WTC11 (cell line): ENCODE measurements around the gene GRIN2A. TPM values are rescaled to one million over a fixed set of nuclear protein-coding genes. Genes with fewer than 3 reads are reported as not detected.

Experiments used
- ATAC-seq: fragments of 200-7000 bp; cut with Tn5 transposase; 2 replicates; pipeline ENCODE4 v1.10.0; 2021; ENCODE audit warnings: mild to moderate bottlenecking, moderate library complexity
- CTCF ChIA-PET: fragments of 300-600 bp; sonication (Branson Sonifier 250); formaldehyde crosslinking; loops from one replicate; lab custom pipeline; 2021; ENCODE audit warnings: antibody characterized with exemption; lab: Charles Lee
- POLR2A ChIA-PET: fragments of 350-600 bp; sonication (Branson Sonifier 250); formaldehyde crosslinking; loops from one replicate; lab custom pipeline; 2021; ENCODE audit warnings: antibody characterized with exemption; lab: Charles Lee
- DNase-seq: peaks from one replicate; pipeline ENCODE4 v3.0.0; 2021; ENCODE audit warnings: low spot score
- H3K27ac Mint-ChIP-seq: 2 replicates; pipeline ENCODE4 v1.8.0; 2021; ENCODE audit warnings: mixed read lengths
- H3K27me3 Mint-ChIP-seq: 2 replicates; pipeline ENCODE4 v1.8.0; 2021; ENCODE audit warnings: low read depth, mild to moderate bottlenecking, moderate library complexity, mixed read lengths
- H3K36me3 Mint-ChIP-seq: 2 replicates; pipeline ENCODE4 v1.8.0; 2021; ENCODE audit warnings: mixed read lengths
- H3K4me1 Mint-ChIP-seq: 2 replicates; pipeline ENCODE4 v1.8.0; 2022; ENCODE audit warnings: mixed read lengths
- H3K4me3 Mint-ChIP-seq: 2 replicates; pipeline ENCODE4 v1.8.0; 2021; ENCODE audit warnings: mild to moderate bottlenecking, moderate library complexity, mixed read lengths
- H3K9me3 Mint-ChIP-seq: 2 replicates; pipeline ENCODE4 v1.8.0; 2021; ENCODE audit warnings: mixed read lengths
- CBFB ChIP-seq: sonication (generic); formaldehyde crosslinking; IDR thresholded peaks from 2 replicates; pipeline ENCODE4 v1.8.1; 2022; ENCODE audit warnings: mild to moderate bottlenecking, low read depth, missing genetic modification reagents
- ETV6 ChIP-seq: sonication (generic); formaldehyde crosslinking; IDR thresholded peaks from 2 replicates; pipeline ENCODE4 v1.8.1; 2022; ENCODE audit warnings: mild to moderate bottlenecking, missing genetic modification reagents
- FOXP1 ChIP-seq: sonication (generic); formaldehyde crosslinking; IDR thresholded peaks from 2 replicates; pipeline ENCODE4 v1.8.0; 2022; ENCODE audit warnings: missing genetic modification reagents, mild to moderate bottlenecking, moderate library complexity, borderline replicate concordance
- GTF2I ChIP-seq: fragments of 250-450 bp; sonication (Bioruptor Pico); conservative IDR thresholded peaks from 2 replicates; pipeline ENCODE4 v1.4.0; 2021; ENCODE audit warnings: mild to moderate bottlenecking
- IRF2 ChIP-seq: sonication (generic); formaldehyde crosslinking; IDR thresholded peaks from 2 replicates; pipeline ENCODE4 v1.8.0; 2022; ENCODE audit warnings: low read depth, missing genetic modification reagents, borderline replicate concordance
- KAT7 ChIP-seq: sonication (generic); formaldehyde crosslinking; IDR thresholded peaks from 2 replicates; pipeline ENCODE4 v1.8.1; 2023; ENCODE audit warnings: missing genetic modification reagents, mild to moderate bottlenecking, borderline replicate concordance
- MXD4 ChIP-seq: fragments of 250-450 bp; sonication (Bioruptor Pico); IDR thresholded peaks from 2 replicates; pipeline ENCODE4 v1.8.0; 2021; ENCODE audit warnings: mild to moderate bottlenecking, moderate library complexity, borderline replicate concordance
- PRRX2 ChIP-seq: fragments of 250-450 bp; sonication (Bioruptor Pico); IDR thresholded peaks from 2 replicates; pipeline ENCODE4 v1.8.0; 2021; ENCODE audit warnings: mild to moderate bottlenecking
- SMAD3 ChIP-seq: sonication (generic); formaldehyde crosslinking; IDR thresholded peaks from 2 replicates; pipeline ENCODE4 v1.8.0; 2022; ENCODE audit warnings: missing genetic modification reagents, mild to moderate bottlenecking, borderline replicate concordance
- TCF7 ChIP-seq: sonication (generic); formaldehyde crosslinking; IDR thresholded peaks from 2 replicates; pipeline ENCODE4 v1.8.0; 2022; ENCODE audit warnings: mild to moderate bottlenecking, low read depth, missing genetic modification reagents, moderate library complexity
- ZNF232 ChIP-seq: sonication (generic); formaldehyde crosslinking; IDR thresholded peaks from 2 replicates; pipeline ENCODE4 v1.8.0; 2022; ENCODE audit warnings: mild to moderate bottlenecking, missing genetic modification reagents
- ZNF263 ChIP-seq: sonication (generic); formaldehyde crosslinking; IDR thresholded peaks from 2 replicates; pipeline ENCODE4 v1.8.1; 2022; ENCODE audit warnings: low read depth, mild to moderate bottlenecking, moderate library complexity, missing genetic modification reagents
- ZNF396 ChIP-seq: fragments of 250-450 bp; sonication (Bioruptor Pico); IDR thresholded peaks from 2 replicates; pipeline ENCODE4 v1.8.0; 2021; ENCODE audit warnings: mild to moderate bottlenecking, moderate library complexity, borderline replicate concordance
- total RNA-seq: library from RNA; stranded (reverse); gene quantifications from 3 replicates; pipeline ENCODE4 v1.2.3, GENCODE V29; 2021
- TF ChIP-seq, protein P1 (sequence below): fragments of 250-450 bp; sonication (Bioruptor Pico); IDR thresholded peaks from 2 replicates; pipeline ENCODE4 v1.9.0; 2021; ENCODE audit warnings: mild to moderate bottlenecking
- TF ChIP-seq, protein P2 (sequence below): sonication (generic); formaldehyde crosslinking; IDR thresholded peaks from 2 replicates; pipeline ENCODE4 v1.8.1; 2023; ENCODE audit warnings: mild to moderate bottlenecking, missing genetic modification reagents, moderate library complexity
- TF ChIP-seq, protein P3 (sequence below): fragments of 250-450 bp; sonication (Bioruptor Pico); IDR thresholded peaks from 2 replicates; pipeline ENCODE4 v1.9.0; 2021; ENCODE audit warnings: mild to moderate bottlenecking
- TF ChIP-seq, protein P4 (sequence below): sonication (generic); formaldehyde crosslinking; IDR thresholded peaks from 2 replicates; pipeline ENCODE4 v1.8.0; 2023; ENCODE audit warnings: missing genetic modification reagents, mild to moderate bottlenecking, borderline replicate concordance
- TF ChIP-seq, protein P5 (sequence below): sonication (generic); formaldehyde crosslinking; IDR thresholded peaks from 2 replicates; pipeline ENCODE4 v1.8.0; 2023; ENCODE audit warnings: missing genetic modification reagents
- TF ChIP-seq, protein P6 (sequence below): sonication (generic); formaldehyde crosslinking; IDR thresholded peaks from 2 replicates; pipeline ENCODE4 v1.8.1; 2022; ENCODE audit warnings: missing genetic modification reagents, borderline replicate concordance
- TF ChIP-seq, protein P7 (sequence below): sonication (generic); formaldehyde crosslinking; IDR thresholded peaks from 2 replicates; pipeline ENCODE4 v1.8.0; 2022; ENCODE audit warnings: mild to moderate bottlenecking, missing genetic modification reagents
- TF ChIP-seq, protein P8 (sequence below): sonication (generic); formaldehyde crosslinking; conservative IDR thresholded peaks from 2 replicates; pipeline ENCODE4 v1.8.1; 2022; ENCODE audit warnings: mild to moderate bottlenecking, missing genetic modification reagents

GRIN2A gene
- total RNA-seq, 1 experiment from 2014 or later = 3.5 TPM

DNA sequence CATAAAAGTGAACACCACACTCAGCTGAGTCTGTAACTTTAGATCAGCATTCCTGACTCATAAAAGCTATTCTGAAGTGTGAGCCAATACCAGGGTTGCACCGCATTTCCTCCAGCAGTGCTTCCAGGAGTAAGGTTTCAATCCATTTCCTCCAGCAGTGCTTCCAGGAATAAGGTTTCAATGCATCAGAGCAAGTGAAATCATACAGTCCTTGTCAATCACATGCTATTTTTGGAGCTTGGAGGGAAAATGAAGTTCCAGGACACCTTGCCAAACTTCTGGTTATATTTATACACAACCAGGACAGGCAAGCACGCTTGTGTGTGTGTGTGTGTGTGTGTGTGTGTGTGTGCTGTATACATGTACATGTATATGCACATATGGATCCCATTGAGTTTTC, 327.6 kb downstream of the GRIN2A start:
- POLR2A ChIA-PET = no interaction called here
- CTCF ChIA-PET = no interaction called here
- no peaks in the 10 kb centered on the region; the same call in 1 of the 2 replicates for H3K27me3 Mint-ChIP-seq
- no peak overlapping the region for H3K4me3 Mint-ChIP-seq
- ATAC-seq (no peak), DNase-seq (no peak)
- TF ChIP-seq GTF2I (CRISPR knock-in tag) (no peak), FOXP1 (no peak), IRF2 (no peak), MXD4 (CRISPR knock-in tag) (no peak), ZNF263 (CRISPR knock-in tag) (no peak), ETV6 (no peak), KAT7 (no peak), PRRX2 (CRISPR knock-in tag) (no peak), CBFB (CRISPR knock-in tag) (no peak)
- TF ChIP-seq, protein P1, sequence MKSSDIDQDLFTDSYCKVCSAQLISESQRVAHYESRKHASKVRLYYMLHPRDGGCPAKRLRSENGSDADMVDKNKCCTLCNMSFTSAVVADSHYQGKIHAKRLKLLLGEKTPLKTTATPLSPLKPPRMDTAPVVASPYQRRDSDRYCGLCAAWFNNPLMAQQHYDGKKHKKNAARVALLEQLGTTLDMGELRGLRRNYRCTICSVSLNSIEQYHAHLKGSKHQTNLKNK (CRISPR knock-in tag) = no peak
- TF ChIP-seq, protein P2, sequence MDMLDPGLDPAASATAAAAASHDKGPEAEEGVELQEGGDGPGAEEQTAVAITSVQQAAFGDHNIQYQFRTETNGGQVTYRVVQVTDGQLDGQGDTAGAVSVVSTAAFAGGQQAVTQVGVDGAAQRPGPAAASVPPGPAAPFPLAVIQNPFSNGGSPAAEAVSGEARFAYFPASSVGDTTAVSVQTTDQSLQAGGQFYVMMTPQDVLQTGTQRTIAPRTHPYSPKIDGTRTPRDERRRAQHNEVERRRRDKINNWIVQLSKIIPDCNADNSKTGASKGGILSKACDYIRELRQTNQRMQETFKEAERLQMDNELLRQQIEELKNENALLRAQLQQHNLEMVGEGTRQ (CRISPR knock-in tag) = no peak
- TF ChIP-seq, protein P3, sequence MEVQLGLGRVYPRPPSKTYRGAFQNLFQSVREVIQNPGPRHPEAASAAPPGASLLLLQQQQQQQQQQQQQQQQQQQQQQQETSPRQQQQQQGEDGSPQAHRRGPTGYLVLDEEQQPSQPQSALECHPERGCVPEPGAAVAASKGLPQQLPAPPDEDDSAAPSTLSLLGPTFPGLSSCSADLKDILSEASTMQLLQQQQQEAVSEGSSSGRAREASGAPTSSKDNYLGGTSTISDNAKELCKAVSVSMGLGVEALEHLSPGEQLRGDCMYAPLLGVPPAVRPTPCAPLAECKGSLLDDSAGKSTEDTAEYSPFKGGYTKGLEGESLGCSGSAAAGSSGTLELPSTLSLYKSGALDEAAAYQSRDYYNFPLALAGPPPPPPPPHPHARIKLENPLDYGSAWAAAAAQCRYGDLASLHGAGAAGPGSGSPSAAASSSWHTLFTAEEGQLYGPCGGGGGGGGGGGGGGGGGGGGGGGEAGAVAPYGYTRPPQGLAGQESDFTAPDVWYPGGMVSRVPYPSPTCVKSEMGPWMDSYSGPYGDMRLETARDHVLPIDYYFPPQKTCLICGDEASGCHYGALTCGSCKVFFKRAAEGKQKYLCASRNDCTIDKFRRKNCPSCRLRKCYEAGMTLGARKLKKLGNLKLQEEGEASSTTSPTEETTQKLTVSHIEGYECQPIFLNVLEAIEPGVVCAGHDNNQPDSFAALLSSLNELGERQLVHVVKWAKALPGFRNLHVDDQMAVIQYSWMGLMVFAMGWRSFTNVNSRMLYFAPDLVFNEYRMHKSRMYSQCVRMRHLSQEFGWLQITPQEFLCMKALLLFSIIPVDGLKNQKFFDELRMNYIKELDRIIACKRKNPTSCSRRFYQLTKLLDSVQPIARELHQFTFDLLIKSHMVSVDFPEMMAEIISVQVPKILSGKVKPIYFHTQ (CRISPR knock-in tag) = no peak
- TF ChIP-seq, protein P4, sequence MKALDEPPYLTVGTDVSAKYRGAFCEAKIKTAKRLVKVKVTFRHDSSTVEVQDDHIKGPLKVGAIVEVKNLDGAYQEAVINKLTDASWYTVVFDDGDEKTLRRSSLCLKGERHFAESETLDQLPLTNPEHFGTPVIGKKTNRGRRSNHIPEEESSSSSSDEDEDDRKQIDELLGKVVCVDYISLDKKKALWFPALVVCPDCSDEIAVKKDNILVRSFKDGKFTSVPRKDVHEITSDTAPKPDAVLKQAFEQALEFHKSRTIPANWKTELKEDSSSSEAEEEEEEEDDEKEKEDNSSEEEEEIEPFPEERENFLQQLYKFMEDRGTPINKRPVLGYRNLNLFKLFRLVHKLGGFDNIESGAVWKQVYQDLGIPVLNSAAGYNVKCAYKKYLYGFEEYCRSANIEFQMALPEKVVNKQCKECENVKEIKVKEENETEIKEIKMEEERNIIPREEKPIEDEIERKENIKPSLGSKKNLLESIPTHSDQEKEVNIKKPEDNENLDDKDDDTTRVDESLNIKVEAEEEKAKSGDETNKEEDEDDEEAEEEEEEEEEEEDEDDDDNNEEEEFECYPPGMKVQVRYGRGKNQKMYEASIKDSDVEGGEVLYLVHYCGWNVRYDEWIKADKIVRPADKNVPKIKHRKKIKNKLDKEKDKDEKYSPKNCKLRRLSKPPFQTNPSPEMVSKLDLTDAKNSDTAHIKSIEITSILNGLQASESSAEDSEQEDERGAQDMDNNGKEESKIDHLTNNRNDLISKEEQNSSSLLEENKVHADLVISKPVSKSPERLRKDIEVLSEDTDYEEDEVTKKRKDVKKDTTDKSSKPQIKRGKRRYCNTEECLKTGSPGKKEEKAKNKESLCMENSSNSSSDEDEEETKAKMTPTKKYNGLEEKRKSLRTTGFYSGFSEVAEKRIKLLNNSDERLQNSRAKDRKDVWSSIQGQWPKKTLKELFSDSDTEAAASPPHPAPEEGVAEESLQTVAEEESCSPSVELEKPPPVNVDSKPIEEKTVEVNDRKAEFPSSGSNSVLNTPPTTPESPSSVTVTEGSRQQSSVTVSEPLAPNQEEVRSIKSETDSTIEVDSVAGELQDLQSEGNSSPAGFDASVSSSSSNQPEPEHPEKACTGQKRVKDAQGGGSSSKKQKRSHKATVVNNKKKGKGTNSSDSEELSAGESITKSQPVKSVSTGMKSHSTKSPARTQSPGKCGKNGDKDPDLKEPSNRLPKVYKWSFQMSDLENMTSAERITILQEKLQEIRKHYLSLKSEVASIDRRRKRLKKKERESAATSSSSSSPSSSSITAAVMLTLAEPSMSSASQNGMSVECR (CRISPR knock-in tag) = no peak
- TF ChIP-seq, protein P5, sequence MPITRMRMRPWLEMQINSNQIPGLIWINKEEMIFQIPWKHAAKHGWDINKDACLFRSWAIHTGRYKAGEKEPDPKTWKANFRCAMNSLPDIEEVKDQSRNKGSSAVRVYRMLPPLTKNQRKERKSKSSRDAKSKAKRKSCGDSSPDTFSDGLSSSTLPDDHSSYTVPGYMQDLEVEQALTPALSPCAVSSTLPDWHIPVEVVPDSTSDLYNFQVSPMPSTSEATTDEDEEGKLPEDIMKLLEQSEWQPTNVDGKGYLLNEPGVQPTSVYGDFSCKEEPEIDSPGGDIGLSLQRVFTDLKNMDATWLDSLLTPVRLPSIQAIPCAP (CRISPR knock-in tag) = no peak
- TF ChIP-seq, protein P6, sequence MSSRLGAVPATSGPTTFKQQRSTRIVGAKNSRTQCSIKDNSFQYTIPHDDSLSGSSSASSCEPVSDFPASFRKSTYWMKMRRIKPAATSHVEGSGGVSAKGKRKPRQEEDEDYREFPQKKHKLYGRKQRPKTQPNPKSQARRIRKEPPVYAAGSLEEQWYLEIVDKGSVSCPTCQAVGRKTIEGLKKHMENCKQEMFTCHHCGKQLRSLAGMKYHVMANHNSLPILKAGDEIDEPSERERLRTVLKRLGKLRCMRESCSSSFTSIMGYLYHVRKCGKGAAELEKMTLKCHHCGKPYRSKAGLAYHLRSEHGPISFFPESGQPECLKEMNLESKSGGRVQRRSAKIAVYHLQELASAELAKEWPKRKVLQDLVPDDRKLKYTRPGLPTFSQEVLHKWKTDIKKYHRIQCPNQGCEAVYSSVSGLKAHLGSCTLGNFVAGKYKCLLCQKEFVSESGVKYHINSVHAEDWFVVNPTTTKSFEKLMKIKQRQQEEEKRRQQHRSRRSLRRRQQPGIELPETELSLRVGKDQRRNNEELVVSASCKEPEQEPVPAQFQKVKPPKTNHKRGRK = no peak
- H3K36me3 Mint-ChIP-seq = peaks cover 3% of the 10 kb centered on the region; the same call in 1 of the 2 replicates
- no peak overlapping the region for H3K27ac Mint-ChIP-seq
- H3K9me3 Mint-ChIP-seq = peaks cover 19% of the 10 kb centered on the region
- peaks cover 5% of the 10 kb centered on the region for H3K4me1 Mint-ChIP-seq

DNA sequence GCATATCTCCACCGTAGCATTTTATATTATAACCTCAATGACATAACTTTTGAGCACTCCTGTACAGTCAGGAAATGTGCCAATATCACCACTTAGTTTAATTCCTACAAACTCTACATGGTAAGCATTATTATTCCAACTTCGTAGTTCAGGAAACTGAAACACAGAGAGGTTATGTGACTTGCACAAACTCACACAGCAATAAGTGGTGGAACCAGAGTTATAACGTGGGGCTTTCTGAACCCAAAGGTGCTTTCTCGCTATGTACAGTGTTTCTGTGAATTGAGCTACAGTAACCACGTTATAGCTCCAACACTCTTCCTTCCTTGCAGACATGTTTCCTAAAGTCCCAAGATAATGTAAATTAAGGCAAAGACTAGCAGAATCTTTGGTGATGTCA, 330.2 kb downstream of the GRIN2A start:
- Mint-ChIP-seq H3K9me3 (peaks cover 14% of the 10 kb centered on the region), H3K27ac (no peak overlapping the region), H3K4me3 (no peak overlapping the region), H3K27me3 (no peaks in the 10 kb centered on the region; the same call in 1 of the 2 replicates), H3K36me3 (peaks cover 3% of the 10 kb centered on the region; the same call in 1 of the 2 replicates), H3K4me1 (peaks cover 5% of the 10 kb centered on the region; the same call in 1 of the 2 replicates)
- no peak for ATAC-seq
- DNase-seq = no peak
- ChIA-PET POLR2A (no interaction called here), CTCF (no interaction called here)
- TF ChIP-seq, protein P7, sequence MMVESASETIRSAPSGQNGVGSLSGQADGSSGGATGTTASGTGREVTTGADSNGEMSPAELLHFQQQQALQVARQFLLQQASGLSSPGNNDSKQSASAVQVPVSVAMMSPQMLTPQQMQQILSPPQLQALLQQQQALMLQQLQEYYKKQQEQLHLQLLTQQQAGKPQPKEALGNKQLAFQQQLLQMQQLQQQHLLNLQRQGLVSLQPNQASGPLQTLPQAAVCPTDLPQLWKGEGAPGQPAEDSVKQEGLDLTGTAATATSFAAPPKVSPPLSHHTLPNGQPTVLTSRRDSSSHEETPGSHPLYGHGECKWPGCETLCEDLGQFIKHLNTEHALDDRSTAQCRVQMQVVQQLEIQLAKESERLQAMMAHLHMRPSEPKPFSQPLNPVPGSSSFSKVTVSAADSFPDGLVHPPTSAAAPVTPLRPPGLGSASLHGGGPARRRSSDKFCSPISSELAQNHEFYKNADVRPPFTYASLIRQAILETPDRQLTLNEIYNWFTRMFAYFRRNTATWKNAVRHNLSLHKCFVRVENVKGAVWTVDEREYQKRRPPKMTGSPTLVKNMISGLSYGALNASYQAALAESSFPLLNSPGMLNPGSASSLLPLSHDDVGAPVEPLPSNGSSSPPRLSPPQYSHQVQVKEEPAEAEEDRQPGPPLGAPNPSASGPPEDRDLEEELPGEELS (CRISPR knock-in tag) = no peak
- TF ChIP-seq ZNF396 (CRISPR knock-in tag) (no peak), SMAD3 (CRISPR knock-in tag) (no peak), ZNF232 (CRISPR knock-in tag) (no peak), TCF7 (no peak)
- TF ChIP-seq, protein P8, sequence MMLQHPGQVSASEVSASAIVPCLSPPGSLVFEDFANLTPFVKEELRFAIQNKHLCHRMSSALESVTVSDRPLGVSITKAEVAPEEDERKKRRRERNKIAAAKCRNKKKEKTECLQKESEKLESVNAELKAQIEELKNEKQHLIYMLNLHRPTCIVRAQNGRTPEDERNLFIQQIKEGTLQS = no peak
